Muscle layer of duodenum (tissue), 2 donors: ENCODE measurements around the gene LRRC8C.

ENCODE experiments used
- H3K27ac ChIP-seq: one replicate; pipeline ENCODE4 v1.7.0; 2013; ENCODE audit warnings: mild to moderate bottlenecking, low read length
- H3K27me3 ChIP-seq: one replicate; pipeline ENCODE4 v1.7.0; 2013; ENCODE audit warnings: low read depth, mild to moderate bottlenecking, control low read depth, low read length
- H3K36me3 ChIP-seq, 2 donors: one replicate each; pipeline ENCODE4 v1.7.0; 2013; ENCODE audit warnings: low read length in 2 of 2, control low read depth in 1 of 2, mild to moderate bottlenecking in 1 of 2; ENCODE audit not compliant: insufficient read depth in 2 of 2, control insufficient read depth in 1 of 2
- H3K4me1 ChIP-seq, 2 donors: one replicate each; pipeline ENCODE4 v1.7.0; 2013; ENCODE audit warnings: low read length in 2 of 2, mild to moderate bottlenecking in 2 of 2, control low read depth in 1 of 2, moderate library complexity in 1 of 2; ENCODE audit not compliant: insufficient read depth in 2 of 2, control insufficient read depth in 1 of 2
- H3K4me3 ChIP-seq, 2 donors: one replicate each; pipeline ENCODE4 v1.7.0; 2013; ENCODE audit warnings: low read length in 2 of 2, low read depth in 1 of 2, mild to moderate bottlenecking in 1 of 2
- H3K9me3 ChIP-seq, 2 donors: one replicate each; pipeline ENCODE4 v1.7.0; 2013; ENCODE audit warnings: low read length in 2 of 2, control low read depth in 1 of 2, mild to moderate bottlenecking in 1 of 2; ENCODE audit not compliant: control insufficient read depth in 1 of 2
- donor health status: healthy.

The LRRC8C gene

DNA sequence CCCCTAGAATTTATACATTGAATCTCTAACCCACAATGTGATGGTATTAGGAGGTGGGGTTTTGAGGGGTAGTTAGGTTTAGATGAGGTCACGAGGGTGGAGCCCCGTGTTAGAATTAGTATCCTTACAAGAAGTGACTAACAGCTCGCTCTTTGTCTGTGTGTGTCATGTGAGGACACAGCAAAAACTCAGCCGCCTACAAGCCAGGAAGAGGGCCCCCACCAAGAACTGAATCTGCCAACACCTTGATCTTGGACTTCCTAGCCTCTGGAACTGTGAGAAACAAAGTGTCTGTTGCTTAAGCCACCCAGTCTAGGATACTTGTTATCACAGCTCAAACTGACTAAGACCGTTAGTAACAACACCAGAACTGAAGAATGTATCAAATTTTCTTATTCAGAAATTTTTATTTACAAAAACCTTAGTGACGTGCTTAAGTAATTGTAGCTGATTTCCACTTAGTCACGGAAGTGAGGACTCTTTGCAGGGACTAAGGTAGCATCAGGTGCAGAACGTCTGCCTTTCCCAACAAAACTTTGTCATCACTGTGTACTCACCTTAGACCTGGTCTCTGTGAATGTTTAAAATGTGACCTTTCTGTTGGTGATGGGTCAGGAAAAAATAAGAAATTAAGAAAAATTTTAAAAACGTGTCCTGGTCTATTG is 24.5 kb upstream of the LRRC8C start:
- no peak overlapping the region for H3K27ac ChIP-seq
- no peak overlapping the region for H3K4me3 ChIP-seq
- no peaks in the 10 kb centered on the region for H3K4me1 ChIP-seq
- no peaks in the 10 kb centered on the region for H3K36me3 ChIP-seq
- no peaks in the 10 kb centered on the region for H3K9me3 ChIP-seq
- no peaks in the 10 kb centered on the region for H3K27me3 ChIP-seq

DNA sequence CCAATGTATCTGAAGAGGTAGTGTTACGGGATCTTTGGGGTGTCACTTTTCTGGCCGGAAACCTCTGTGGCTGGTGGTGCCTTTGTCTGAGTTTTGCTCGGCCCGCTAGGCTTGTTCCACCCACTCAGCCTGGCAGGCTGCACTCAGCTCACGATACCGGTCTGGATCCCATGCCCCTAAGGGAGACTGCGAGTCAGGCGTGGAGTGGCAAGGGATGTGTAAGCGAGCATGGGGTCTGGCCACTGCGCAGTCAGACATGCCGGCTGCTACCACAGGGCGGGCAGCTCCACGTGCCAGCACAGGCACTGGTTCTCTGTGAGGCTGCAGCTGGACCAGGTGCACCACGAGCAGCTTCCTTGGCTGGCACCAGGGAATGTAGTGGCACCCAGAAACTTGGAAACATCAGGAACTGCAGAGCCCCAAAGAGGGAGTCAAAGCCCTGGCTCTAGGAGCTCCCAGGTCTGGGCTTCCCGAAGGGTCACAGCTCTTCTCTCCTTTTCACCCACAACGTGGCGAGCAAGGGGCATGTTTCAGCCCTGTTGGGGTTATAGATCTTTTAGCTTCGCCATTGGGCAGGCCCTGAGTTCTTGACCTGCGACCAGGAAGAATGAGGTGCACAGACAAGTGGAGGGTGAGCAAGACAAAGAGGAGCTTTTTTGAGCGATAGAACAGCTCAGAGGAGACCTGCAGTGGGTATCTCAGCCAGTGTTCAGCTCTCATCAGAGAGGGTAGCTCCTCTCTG is 23.8 kb upstream of the LRRC8C start:
- Histone ChIP-seq H3K9me3 (no peaks in the 10 kb centered on the region), H3K27me3 (no peaks in the 10 kb centered on the region), H3K27ac (no peak overlapping the region), H3K4me3 (no peak overlapping the region), H3K4me1 (no peaks in the 10 kb centered on the region), H3K36me3 (no peaks in the 10 kb centered on the region)

DNA sequence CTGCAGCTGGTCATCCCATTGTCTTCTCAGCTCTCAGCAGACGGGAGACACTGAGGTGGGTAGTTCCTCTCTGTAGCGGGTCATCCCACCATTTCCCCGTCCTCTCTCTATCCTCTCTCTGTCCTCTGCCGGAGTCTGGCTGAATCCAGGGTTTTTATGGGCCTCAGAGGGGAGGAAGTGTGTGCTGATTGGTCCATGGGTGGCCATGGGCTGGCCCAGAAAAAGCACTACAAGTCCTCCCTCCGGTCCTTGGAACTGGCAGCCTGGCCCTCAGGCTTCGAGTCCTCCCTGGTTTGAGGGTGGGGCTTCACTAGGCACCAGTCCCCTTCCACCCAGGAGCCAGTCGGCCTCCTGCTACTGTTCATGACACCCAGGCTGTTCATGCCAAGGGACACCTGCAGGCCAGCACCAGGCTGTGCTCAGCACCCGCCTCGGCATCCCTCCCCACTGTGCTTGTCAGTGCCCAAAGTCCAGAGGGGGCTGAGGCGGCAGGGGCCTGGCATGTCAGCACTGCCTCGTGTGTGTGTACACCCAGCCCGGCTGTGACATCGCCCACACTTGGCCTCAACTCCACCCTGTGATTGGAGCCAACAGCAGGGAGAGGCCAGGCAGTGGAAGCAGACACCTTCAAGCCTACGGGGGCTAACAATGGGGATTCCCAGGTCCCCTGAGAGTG is 23.0 kb upstream of the LRRC8C start:
- no peak overlapping the region for H3K27ac ChIP-seq
- H3K9me3 ChIP-seq: no peaks in the 10 kb centered on the region
- H3K36me3 ChIP-seq: no peaks in the 10 kb centered on the region
- no peaks in the 10 kb centered on the region for H3K27me3 ChIP-seq
- H3K4me3 ChIP-seq: no peak overlapping the region
- H3K4me1 ChIP-seq: no peaks in the 10 kb centered on the region

DNA sequence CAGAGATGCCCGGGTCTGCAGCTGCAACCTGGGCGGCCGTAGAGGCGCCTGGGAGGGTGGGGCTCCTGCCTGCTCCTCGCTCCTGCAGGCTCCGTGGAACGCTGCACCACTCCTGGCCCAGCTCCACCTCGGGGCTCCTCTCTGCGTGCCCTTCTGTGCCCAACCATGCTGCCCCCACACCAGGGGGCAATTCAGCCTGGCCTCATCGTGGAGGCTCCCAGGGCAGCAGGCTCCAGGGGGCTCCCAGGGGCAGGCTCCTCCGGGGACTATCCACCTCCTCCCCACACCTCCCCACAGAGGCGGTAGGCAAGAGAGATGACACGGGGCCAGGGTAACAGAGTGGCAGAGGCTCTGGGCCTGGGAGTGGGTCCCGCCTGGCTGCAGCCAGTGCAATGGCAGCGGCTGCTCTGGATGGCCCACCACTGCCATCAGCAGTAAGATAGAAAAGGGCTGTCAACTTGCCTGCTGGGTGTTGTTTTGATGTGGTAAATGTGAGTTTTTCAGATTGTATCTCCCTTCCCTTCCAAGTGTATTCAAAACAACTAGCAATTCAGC is 22.4 kb upstream of the LRRC8C start:
- no peak overlapping the region for H3K4me3 ChIP-seq
- no peaks in the 10 kb centered on the region for H3K27me3 ChIP-seq
- H3K4me1 ChIP-seq: no peaks in the 10 kb centered on the region
- no peaks in the 10 kb centered on the region for H3K9me3 ChIP-seq
- no peak overlapping the region for H3K27ac ChIP-seq
- no peaks in the 10 kb centered on the region for H3K36me3 ChIP-seq

DNA sequence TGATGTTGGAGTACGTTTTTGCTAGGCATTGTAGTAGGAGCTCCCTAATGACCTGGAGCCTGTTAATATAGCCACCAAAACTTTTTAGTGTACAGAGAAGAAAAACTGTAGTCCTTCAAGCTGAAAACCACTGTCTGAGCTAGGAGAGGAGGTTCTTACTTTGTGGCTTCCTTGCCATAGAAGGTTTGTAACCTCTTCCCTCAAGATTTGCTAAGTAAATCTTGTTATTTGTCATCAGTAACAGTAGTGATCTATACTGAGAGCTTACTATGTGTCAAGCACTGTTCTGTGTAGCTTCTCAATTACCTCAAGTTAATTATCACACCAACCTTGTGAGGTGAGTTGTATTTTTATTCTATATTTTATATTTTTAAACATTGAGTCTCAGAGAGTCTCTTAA is 21.2 kb upstream of the LRRC8C start:
- no peaks in the 10 kb centered on the region for H3K36me3 ChIP-seq
- H3K27me3 ChIP-seq: no peaks in the 10 kb centered on the region
- H3K9me3 ChIP-seq: no peaks in the 10 kb centered on the region
- H3K4me1 ChIP-seq: no peaks in the 10 kb centered on the region
- H3K4me3 ChIP-seq: no peak overlapping the region
- H3K27ac ChIP-seq: no peak overlapping the region

DNA sequence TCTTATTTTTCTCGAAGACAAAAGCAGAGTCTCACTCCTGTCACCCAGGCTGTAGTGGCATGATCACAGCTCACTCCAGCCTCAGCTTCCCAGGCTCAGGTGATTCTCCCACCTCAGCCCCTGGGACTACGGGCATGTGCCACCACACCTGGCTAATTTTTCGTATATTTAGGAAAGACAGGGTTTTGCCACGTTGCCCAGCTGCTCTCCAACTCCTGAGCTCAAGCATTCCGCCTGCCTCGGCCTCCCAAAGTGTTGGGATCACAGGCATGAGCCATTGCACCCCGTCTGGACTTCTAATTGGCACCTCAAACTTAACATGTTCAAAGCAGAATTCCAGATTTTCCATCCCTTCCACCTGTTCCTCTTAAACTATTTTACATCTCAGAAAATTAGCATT is 19.0 kb upstream of the LRRC8C start:
- H3K27ac ChIP-seq: no peak overlapping the region
- no peaks in the 10 kb centered on the region for H3K36me3 ChIP-seq
- H3K4me3 ChIP-seq: no peak overlapping the region
- no peaks in the 10 kb centered on the region for H3K27me3 ChIP-seq
- H3K4me1 ChIP-seq: no peaks in the 10 kb centered on the region
- no peaks in the 10 kb centered on the region for H3K9me3 ChIP-seq

DNA sequence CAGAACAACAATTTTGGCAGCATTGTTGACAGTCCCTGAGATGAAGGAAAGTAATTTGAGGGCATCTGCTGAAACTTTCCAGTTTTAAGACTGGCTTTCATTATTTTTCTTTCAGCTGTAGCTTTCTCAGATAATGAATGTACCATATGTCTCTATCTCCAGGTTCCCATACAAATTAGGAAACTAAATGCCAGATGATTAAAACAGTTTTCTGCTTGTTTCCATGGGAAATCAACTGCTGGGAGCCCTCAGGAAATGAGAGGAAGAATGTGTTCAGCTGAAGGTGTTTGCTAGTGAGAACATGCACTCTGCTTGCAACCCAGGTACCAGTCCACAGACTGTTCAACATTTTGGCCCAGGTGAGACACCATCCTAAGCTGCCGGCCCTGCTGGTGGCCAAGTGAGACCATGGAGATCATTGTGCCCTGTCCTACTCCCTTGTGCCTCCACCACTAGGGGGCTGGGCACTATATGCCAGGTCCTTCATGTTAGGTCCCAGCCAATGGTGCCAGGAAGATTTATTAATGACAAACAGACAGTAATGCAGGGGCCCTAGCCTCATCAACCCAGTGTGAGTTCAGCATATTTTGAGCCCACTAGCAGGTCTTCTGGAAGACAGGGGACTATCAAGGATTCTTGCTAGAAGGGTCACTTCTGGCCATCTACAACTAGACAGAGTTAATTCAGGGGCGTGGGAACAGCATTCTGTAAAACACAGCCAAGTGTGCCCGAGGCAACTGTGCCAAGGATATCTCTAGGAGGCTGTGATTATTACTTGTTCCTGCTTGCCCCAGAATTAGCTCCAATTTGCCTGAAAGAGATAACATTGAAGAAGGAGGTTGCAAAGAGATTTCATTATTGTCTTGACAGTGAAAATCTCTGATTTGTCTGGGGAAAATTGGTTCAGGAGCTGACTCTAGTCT is 17.0 kb upstream of the LRRC8C start:
- Histone ChIP-seq H3K27ac (no peak overlapping the region), H3K36me3 (no peaks in the 10 kb centered on the region), H3K27me3 (no peaks in the 10 kb centered on the region), H3K4me1 (no peaks in the 10 kb centered on the region), H3K9me3 (no peaks in the 10 kb centered on the region), H3K4me3 (no peak overlapping the region)

DNA sequence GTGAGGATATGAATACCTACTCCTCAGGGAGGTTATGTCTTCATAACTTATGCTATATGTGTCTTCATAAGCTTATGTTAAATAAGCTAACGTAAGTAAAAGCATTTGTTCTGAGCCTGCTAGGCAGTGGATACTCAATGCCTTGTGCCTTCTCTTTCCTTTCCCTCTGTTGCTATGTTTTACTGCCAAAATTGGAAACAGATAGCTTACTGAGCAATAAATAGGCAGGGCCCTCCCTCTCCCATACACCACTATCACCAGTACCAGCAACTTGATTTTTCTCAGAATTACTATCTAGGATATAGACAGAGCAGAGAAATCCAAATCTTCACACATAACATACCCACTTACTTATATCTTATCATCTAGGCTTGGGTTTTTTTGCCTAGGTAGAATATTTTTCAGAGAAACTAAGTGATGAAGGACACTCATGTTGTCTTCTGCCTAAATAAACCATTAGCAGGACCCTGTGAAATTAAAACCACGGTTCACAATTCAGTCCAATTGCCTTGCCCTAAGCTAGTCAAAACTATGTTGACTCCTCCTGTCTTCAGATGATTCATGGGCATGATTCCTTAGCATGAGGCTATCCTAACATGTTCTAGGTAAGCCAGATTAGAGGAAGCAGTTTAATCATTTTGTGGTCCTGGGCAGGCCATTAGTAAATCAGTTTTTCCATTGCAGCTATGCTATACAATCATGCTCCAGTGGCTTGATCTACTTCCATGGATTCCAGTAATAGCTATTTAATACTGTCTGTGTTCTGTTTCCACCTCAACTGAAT is 15.9 kb upstream of the LRRC8C start:
- Histone ChIP-seq H3K27ac (no peak overlapping the region), H3K4me3 (no peak overlapping the region), H3K36me3 (no peaks in the 10 kb centered on the region)

DNA sequence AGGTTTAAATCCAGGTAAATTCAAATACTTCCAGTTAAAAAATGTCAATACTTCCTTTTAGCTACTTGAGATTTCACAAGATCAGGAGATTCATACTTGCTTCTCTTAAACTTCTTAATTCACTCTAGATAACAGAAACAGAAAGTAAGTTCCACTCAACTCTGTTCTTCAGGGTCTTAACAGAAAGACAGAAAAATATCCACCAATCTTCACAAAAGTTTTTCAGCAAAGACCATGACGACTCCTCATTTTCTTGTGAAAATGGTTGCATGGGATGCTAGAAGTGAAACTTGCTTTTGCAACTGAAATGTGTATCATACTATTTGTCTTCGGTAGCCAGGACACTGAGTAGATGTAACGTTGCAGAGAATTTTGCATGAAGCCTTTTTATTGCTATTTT is 12.3 kb upstream of the LRRC8C start:
- Histone ChIP-seq H3K36me3 (no peaks in the 10 kb centered on the region), H3K9me3 (no peaks in the 10 kb centered on the region), H3K27me3 (no peaks in the 10 kb centered on the region), H3K4me1 (no peaks in the 10 kb centered on the region), H3K27ac (no peak overlapping the region), H3K4me3 (no peak overlapping the region)

More for the DNA sequence above, 15.9 kb upstream of the LRRC8C start:
- Histone ChIP-seq H3K27me3 (no peaks in the 10 kb centered on the region), H3K9me3 (no peaks in the 10 kb centered on the region), H3K4me1 (no peaks in the 10 kb centered on the region)

DNA sequence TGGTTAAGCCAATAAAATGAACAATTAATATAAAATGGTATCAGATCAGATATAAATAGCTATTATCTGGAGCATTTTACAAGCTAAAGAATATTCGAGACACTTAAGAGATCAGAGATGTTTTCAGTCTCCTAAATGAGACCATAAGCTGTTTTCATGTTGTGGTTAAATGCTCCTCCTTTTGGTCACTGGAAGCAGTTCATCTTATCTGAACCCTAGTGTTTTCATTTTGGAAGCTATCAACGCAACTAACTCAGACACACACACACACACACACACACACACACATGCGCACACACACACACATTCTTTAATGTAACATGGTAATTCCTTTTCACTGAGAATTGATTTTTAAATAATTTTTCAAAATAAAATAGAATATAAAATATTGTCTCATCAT is 10.0 kb upstream of the LRRC8C start:
- H3K4me3 ChIP-seq: no peak overlapping the region
- no peaks in the 10 kb centered on the region for H3K4me1 ChIP-seq
- H3K36me3 ChIP-seq: no peaks in the 10 kb centered on the region
- H3K27me3 ChIP-seq: no peaks in the 10 kb centered on the region
- no peaks in the 10 kb centered on the region for H3K9me3 ChIP-seq
- H3K27ac ChIP-seq: no peak overlapping the region
